WI38 (cell line): ENCODE results near the gene NUSAP1.
"Not testable (repeated sequence)": the region's sequence is repeated elsewhere in the genome, so short reads cannot be mapped to it uniquely, and the experiment has no call there.

ENCODE experiments used
- H3K4me3 ChIP-seq: 2 replicates; pipeline ENCODE4 v1.5.1; 2011; ENCODE audit warnings: low read depth, mild to moderate bottlenecking, control low read depth, low read length
- CTCF ChIP-seq: IDR thresholded peaks from 2 replicates; pipeline ENCODE4 v1.5.1; 2012; ENCODE audit warnings: low read depth, mild to moderate bottlenecking, control low read depth, low read length

The NUSAP1 gene

DNA sequence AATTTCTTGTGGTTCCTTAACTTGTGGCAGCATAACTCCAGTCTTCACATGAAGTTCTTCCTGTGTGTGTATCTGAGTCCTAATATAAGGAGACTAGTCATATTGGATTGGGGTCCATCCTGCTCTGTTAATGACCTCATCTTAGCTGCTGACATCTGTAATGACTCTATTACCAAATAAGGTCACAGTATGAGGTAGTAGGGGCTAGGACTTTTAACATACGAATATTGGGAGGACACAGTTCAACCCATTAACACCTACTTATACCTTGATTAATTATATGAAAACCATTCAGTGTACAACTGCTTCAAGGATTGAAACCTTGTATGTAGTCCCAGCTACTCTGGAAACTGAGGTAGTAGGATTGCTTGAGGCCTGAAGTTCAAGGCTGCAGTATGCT lies 44.2 kb upstream of the NUSAP1 start:
- no peak overlapping the region for H3K4me3 ChIP-seq

DNA sequence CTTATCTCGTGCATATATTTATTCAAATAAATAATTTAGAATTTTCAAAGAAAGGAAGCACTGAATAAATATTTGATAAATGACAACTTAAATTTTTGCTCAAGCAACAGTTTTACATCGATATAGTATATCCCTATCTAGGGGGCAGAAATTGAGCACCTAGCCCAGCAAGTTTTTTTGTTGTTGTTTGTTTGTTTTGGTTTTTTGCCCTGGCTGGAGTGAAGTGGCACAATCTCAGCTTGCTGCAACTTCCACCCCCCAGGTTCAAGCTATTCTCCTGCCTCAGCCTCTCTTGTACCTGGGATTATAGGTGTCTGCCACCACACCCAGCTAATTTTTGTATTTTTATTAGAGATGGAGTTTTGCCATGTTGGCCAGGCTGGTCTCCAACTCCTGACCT lies 42.7 kb upstream of the NUSAP1 start:
- TF ChIP-seq CTCF: no peak
- no peak overlapping the region for H3K4me3 ChIP-seq

More for the DNA sequence above, 44.2 kb upstream of the NUSAP1 start:
- TF ChIP-seq CTCF: no peak

GRCh38 chr15:41291065-41291631 lies 41.5 kb upstream of the NUSAP1 start:
- no peak for TF ChIP-seq CTCF

GRCh38 chr15:41292521-41292920 lies 40.2 kb upstream of the NUSAP1 start:
- no peak for TF ChIP-seq CTCF
- H3K4me3 ChIP-seq: no peak overlapping the region

More at GRCh38 chr15:41291065-41291631, 41.5 kb upstream of the NUSAP1 start:
- no peak overlapping the region for H3K4me3 ChIP-seq

DNA sequence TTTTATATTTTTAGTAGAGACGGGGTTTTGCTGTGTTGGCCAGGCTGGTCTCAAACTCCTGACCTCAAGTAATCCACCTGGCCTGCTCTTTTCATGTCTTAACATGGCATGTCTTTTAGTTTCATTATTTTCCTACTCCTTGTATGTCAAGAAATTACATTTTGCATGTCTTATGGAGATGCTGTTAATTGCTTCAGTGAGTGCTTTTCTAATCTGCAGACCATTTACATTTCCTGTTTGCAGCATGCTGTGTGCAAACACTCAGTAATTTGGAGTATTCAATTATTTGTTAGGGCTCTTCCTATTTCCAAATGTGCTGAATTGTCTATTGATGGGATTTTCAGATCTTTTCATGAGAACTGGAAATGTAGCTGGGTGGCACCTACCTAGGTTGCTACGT lies 31.5 kb upstream of the NUSAP1 start:
- H3K4me3 ChIP-seq: not testable (repeated sequence)

- H3K4me3 ChIP-seq: no peak overlapping the region
- TF ChIP-seq CTCF: no peak
Measured at GRCh38 chr15:41301587-41301986, 31.1 kb upstream of the NUSAP1 start.

GRCh38 chr15:41304149-41304770 lies 28.4 kb upstream of the NUSAP1 start:
- TF ChIP-seq CTCF: no peak

DNA sequence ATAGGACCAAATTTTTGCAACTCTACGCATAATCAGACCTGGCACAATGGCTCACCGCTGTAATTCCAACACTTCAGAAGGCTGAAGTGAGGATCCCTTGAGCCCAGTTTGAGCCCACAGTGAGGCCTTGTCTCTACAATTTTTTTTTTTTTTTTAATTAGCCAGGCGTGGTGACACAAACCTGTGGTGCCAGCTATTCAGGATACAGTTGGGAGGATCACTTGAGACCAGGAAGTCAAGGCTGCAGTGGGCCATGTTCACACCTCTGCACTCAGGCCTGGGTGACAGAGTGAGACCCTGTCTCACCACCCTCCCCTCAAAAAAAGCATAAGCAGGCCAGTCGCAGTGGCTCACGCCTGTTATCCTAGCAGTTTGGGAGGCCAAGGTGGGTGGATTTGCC lies 25.0 kb upstream of the NUSAP1 start:
- TF ChIP-seq CTCF: no peak
- H3K4me3 ChIP-seq: no peak overlapping the region

More at GRCh38 chr15:41304149-41304770, 28.4 kb upstream of the NUSAP1 start:
- no peak overlapping the region for H3K4me3 ChIP-seq
